ENCODE data around the gene SLC23A2. TPM values are rescaled to one million over a fixed set of nuclear protein-coding genes. Genes with fewer than 3 reads are reported as not detected.
"Not testable (repeated sequence)": the region's sequence is repeated elsewhere in the genome, so short reads cannot be mapped to it uniquely, and the experiment has no call there.

Gene SLC23A2
- total RNA-seq, 6 experiments from 2014 or later: 23.4 to 41.1 (median 30.5) TPM

DNA sequence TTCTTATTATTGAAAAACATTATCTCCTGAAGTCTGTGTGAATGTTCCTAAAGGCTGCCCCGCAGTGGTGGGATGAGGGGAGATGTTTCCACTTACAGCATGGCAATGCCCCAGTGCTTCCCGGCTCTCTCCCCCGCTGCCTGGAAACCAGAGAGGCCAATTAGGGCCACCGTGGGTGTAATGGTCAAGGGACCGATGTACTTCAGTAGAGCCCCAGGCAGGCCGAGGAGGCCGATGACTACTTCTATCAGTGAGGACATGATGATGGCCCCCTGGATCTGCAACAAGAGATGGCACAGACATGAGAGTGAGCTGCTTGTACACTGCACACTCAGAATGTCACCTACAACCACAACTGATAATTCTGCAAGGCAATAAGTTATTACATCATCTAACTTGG lies 117.8 kb downstream of the SLC23A2 start:
- no peak overlapping the region for H3K27ac ChIP-seq
- intact Hi-C loops (cut with DNase I): no loop called here
- TF ChIP-seq, protein P1, sequence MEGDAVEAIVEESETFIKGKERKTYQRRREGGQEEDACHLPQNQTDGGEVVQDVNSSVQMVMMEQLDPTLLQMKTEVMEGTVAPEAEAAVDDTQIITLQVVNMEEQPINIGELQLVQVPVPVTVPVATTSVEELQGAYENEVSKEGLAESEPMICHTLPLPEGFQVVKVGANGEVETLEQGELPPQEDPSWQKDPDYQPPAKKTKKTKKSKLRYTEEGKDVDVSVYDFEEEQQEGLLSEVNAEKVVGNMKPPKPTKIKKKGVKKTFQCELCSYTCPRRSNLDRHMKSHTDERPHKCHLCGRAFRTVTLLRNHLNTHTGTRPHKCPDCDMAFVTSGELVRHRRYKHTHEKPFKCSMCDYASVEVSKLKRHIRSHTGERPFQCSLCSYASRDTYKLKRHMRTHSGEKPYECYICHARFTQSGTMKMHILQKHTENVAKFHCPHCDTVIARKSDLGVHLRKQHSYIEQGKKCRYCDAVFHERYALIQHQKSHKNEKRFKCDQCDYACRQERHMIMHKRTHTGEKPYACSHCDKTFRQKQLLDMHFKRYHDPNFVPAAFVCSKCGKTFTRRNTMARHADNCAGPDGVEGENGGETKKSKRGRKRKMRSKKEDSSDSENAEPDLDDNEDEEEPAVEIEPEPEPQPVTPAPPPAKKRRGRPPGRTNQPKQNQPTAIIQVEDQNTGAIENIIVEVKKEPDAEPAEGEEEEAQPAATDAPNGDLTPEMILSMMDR (IDR thresholded peaks at IDR 0.05): no peak
- ATAC-seq: peak in 2 of 4 donors; percentile 17 to 32
- WGBS (ENCODE audit: insufficient coverage, low coverage, low lambda C conversion rate, missing lambda C conversion rate): 63% methylated on average over 2 of the region's 7 CpGs
- H3K27me3 ChIP-seq: no peaks in the 10 kb centered on the region
- H3K9me3 ChIP-seq: no peaks in the 10 kb centered on the region
- no peaks in the 10 kb centered on the region for H3K4me1 ChIP-seq
- DNase-seq: peak in 1 of 3 donors; percentile 43
- peaks cover 0 to 57% (median 8%) of the 10 kb centered on the region in 4 donors for H3K36me3 ChIP-seq
- no peak overlapping the region for H3K4me3 ChIP-seq

DNA sequence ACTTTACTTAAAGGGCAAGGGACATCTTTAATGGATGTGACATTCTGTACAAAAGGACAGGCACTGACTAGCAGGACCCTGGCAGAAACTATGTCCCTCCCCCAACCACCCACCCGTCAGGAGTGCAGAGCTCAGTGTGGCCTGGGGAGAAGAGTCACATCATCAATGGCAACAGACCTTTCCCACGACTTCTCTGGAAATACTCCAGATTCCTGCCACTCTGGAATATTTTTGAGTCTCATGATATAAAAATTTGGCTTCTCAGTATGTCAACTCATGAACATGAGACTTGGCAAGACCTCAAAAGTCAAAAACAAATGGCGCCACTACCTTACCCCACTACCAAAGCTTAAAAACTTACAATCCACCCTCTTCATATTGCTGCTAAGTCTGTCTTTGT lies 118.3 kb downstream of the SLC23A2 start:
- 69% methylated on average over 3 of the region's 3 CpGs for WGBS (ENCODE audit: insufficient coverage, low coverage, low lambda C conversion rate, missing lambda C conversion rate)
- intact Hi-C loops (cut with DNase I): no loop called here
- peak in 1 of 3 donors; percentile 15 for DNase-seq
- no peak overlapping the region for H3K27ac ChIP-seq
- H3K9me3 ChIP-seq: no peaks in the 10 kb centered on the region
- no peaks in the 10 kb centered on the region for H3K27me3 ChIP-seq
- TF ChIP-seq, protein P1 (IDR thresholded peaks at IDR 0.05): no peak
- H3K36me3 ChIP-seq: peaks cover 0 to 52% (median 6%) of the 10 kb centered on the region in 4 donors
- H3K4me1 ChIP-seq: no peaks in the 10 kb centered on the region
- H3K4me3 ChIP-seq: no peak overlapping the region
- ATAC-seq: no peak

DNA sequence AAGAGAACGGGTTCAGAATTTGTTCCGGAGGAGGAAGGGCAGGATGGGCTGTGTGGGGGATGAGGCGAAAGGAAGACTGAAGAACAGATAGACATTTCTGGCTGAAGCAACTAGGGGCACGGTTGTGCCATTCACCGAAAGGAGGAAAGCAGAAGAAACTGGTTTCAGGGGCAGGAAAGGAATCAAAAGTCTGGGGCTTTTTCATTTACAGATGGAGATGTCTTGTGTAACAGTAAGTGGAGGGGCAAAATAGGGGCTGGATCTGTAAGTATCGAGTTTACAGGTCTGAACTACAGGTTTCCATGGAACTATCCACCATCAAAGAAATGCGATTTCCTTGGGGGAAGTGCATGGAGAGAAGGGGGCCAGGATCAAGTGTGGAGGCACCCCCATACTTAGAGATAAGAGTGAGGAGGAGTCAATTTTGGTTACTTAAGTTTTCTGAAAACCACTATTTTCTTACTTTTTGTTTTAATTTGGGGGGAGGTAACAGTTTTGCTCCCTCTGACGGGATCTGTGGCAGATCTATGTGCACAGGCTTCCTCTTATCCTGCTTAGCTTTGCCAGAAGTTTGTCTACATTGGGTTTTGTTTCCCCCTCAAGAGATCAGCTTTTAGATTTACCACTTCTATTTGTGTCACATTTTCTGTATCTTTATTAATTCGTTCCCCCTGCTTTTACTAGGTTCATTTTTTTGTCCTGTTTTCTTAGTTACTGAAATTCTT lies 120.1 kb downstream of the SLC23A2 start:
- no peak overlapping the region for H3K27ac ChIP-seq
- intact Hi-C loops (cut with DNase I): no loop called here
- no peaks in the 10 kb centered on the region for H3K9me3 ChIP-seq
- ATAC-seq (no peak), DNase-seq (peak in 1 of 3 donors; percentile 20)
- H3K27me3 ChIP-seq: no peaks in the 10 kb centered on the region
- no peak for TF ChIP-seq POLR2A (IDR thresholded peaks at IDR 0.05)
- TF ChIP-seq, protein P1 (IDR thresholded peaks at IDR 0.05): no peak
- H3K4me3 ChIP-seq: no peak overlapping the region
- no peaks in the 10 kb centered on the region for H3K4me1 ChIP-seq
- peaks cover 0 to 48% (median 9%) of the 10 kb centered on the region in 4 donors for H3K36me3 ChIP-seq
- WGBS (ENCODE audit: insufficient coverage, low coverage, low lambda C conversion rate, missing lambda C conversion rate): 63% methylated on average over 8 of the region's 9 CpGs

DNA sequence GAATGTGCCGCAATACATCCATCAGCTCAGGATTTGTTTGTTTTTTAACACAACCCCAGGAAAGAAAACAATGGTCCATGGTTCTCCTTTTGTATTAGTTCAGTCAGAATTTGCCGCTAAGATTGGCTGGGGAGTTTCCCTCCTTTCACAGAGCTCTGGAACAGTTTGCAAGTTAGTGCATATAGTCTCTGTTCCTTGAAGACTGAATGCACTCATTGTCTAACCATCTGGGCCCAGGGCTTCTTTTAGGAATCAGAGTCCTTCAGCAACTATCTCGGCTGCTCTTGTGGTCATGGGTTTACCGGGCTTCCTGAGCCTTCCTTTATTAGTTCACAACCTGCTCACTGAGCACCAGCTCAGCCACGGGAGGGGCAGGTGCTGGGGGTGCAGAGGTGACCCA lies 121.3 kb downstream of the SLC23A2 start:
- ATAC-seq (no peak), DNase-seq (peak in 1 of 3 donors; percentile 28)
- H3K9me3 ChIP-seq: no peaks in the 10 kb centered on the region
- WGBS (ENCODE audit: insufficient coverage, low coverage, low lambda C conversion rate, missing lambda C conversion rate): 75% methylated on average over 5 of the region's 5 CpGs
- H3K4me3 ChIP-seq: no peak overlapping the region
- H3K27me3 ChIP-seq: no peaks in the 10 kb centered on the region
- intact Hi-C loops (cut with DNase I): no loop called here
- no peaks in the 10 kb centered on the region for H3K4me1 ChIP-seq
- TF ChIP-seq, protein P1 (IDR thresholded peaks at IDR 0.05): no peak
- TF ChIP-seq POLR2A (IDR thresholded peaks at IDR 0.05): no peak
- no peak overlapping the region for H3K27ac ChIP-seq
- H3K36me3 ChIP-seq: peaks cover 0 to 53% (median 11%) of the 10 kb centered on the region in 4 donors

DNA sequence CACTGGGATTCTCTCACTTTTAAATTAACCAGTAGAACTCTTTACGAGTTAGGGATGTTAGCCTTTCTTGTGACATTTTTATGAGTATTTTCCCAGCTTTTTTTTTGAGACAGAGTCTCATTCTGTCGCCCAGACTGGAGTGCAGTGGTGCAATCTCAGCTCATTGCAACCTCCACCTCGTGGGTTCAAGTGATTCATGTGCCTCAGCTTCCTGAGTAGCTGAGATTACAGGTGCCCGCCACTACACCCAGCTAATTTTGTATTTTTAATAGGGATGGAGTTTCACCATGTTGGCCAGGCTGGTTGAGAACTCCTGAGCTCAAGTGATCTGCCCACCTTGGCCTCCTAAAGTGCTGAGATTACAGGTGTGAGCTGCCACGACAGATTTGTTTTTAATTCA lies 123.2 kb downstream of the SLC23A2 start:
- WGBS (ENCODE audit: insufficient coverage, low coverage, low lambda C conversion rate, missing lambda C conversion rate): 77% methylated on average over 5 of the region's 5 CpGs
- H3K9me3 ChIP-seq; intact Hi-C loops (cut with DNase I); ATAC-seq; H3K4me3 ChIP-seq; H3K27ac ChIP-seq; H3K27me3 ChIP-seq; H3K4me1 ChIP-seq: not testable (repeated sequence)
- DNase-seq: peak in 1 of 3 donors; percentile 14
- peaks cover 0 to 54% (median 19%) of the 10 kb centered on the region in 4 donors for H3K36me3 ChIP-seq
